ENCODE data around the gene YKT6. TPM values are rescaled to one million over a fixed set of nuclear protein-coding genes. Genes with fewer than 3 reads are reported as not detected.

The YKT6 gene
- total RNA-seq, 1 donor from 2014 or later: 77.4 TPM

DNA sequence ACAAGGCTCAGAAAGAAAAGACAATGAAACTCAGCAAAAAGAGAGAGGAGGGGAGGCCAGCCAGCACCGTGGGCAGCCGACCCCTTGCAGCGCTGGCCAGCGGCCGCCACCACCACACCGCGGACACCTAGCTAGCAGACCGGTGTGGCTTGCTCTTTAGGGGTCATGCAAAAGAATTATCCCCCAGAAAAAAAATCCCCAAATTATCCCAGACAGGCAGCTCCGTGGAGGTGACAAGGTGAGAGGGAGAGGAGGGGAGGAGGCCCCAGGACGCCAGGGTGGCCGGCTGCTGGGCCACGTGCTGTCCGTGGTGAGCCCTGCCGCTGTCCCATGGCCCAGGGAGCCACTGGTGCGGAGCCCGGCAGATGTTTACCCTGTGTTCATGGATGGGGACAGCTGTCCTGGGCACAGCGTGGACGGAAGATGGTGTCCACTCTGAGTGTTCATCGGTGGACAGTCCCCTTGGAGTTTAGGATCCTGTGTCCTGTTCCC, 16.5 kb downstream of the YKT6 start:
- DNase-seq (ENCODE audit: low spot score): no peak

DNA sequence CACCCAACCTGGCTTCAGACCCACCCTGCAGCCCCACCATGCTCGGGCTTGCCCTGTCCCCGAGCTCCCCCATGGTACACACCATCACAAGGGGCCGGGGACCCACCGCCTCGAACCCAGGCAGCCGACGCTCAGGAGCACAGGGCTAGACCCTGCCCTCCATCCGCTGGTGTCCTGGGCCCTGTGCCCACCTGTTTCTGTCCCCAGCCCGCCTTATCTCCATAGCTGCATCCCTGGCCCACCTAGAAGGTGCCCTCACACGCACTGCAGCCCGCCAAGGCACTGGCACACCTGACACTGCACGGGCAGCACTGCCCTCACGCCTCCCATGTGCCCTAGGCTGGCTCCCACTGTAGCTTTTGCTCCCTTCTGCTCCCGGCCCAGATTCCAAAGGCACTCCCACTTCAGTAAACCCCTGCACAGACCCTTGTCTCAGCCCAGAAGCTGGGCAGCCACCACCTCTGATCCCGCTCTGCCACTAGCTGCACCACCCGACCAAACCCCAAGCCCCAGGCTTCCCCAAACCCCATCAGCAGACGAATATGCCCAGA, 17.1 kb downstream of the YKT6 start:
- DNase-seq (ENCODE audit: low spot score): peak; percentile 81

DNA sequence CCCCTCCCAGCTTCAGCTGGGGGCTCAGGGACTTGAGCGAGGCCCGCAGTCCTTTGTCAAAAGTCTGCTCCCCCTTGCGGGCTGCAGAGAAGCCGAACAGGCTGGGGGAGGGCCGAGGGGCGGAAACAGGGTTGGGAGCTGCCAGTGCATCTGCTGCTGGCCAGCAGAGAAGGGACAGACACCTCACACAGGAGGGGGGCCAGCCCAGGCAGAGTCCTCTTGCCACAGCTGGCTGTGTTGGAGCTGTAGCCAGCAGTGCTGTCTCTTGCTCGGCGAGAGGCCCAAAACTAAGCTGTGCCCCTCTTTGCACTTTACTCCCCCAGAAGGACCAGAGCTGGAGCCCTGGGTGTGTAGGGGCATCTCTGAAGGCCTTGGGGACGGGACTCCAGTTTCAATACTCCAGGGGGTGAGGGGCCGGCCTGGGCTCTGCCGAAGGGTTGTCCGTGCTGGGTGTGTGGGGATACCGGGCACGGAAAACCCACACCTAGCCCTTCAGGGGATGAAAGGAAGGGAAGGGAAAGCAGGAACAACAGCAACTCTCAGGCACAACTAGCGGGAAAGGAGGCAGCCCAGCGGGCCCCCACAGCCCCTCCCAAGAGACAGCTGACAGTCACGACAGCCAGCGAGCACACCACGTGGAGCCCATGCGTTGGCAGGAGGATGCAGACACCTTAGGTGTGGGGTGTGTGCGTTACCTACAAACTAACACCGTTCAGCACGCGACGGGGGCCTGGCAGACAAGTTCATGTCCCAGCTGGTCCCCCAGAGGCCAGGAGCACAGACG, 17.8 kb downstream of the YKT6 start:
- DNase-seq (ENCODE audit: low spot score): peak; percentile 74

DNA sequence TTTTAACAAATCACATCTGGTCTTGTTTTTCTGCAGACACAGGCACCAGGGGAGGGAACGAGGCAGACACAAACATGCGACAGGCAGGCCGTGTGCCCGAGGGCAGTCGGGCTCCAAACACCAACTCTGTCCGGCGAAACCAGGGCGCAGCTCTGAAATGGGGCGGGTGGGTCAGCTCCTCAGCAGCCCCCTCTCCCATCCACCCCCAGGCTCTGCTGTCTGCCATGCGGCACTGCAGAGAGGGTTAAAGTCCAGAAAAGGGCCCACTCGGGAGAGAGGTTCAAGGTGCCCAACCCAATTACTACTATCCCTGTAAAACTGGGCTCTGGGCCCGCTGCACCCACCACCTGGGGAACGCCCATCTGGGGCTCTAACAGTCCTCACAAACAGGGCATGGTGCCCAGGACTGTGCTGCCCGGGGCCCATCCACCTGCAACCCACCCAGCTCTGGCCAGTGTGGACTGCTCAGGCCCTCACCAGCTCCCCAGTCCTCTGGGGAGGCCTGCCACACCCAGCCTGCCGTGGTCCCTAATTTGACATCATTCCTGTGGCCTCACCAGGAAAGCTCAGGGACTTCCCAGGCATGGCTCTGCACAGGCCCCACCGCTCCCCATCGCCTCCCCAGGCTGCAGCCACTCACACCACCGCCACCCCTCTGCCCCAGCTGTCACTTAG, 18.7 kb downstream of the YKT6 start:
- DNase-seq (ENCODE audit: low spot score): peak; percentile 85

DNA sequence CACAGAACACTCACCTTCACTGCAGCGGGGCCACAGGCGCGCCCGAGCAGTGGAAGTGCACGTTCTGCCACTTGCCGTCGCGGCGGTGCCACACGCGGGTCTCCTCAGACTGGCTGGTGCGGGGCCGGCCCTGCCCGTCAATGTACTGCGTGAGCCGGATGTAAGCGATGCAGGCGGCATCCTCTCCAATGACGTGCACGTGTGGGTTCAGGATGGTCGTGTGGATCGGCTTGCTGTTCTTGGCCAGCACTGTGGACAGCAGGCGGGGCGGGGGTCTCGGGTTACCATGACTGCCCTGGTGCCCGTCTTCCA, 19.2 kb downstream of the YKT6 start:
- no peak for DNase-seq (ENCODE audit: low spot score)

DNA sequence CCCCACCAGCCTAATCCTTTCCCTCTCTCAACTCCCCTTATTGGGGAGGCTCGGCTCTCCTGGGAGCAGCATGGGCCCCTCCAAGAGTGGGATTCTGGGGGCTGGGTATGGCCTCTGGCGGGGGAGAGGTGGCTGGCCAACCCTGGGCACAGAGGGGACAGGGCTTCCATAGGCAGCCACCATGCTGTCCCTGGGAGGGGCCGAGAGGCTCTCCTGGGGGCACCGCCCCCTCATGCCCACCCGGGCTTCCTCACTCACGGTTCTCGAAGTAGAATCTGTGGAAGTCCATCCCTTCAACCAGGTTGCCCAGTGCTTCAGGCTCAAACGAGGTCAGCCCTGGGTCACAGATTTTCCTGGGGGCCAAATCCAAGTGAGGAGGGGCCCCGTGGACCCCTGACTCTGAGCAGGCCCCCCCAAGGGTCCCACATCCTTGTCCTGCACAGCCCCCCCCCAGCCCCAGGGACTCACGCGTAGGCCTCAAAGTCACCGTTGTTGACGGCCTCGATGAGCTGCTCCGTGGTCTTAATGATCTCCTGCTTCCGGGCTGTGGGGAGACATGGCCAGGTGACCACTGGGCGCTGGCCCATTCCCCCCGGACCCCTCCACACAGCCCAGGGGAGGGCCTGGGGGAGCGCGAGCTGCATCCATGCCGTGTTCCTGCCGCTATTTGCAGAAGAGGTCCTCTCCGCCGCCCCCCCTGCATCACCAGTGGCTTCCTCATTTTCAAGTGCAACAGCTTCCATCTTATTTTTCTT, 19.8 kb downstream of the YKT6 start:
- DNase-seq (ENCODE audit: low spot score): peak; percentile 87

DNA sequence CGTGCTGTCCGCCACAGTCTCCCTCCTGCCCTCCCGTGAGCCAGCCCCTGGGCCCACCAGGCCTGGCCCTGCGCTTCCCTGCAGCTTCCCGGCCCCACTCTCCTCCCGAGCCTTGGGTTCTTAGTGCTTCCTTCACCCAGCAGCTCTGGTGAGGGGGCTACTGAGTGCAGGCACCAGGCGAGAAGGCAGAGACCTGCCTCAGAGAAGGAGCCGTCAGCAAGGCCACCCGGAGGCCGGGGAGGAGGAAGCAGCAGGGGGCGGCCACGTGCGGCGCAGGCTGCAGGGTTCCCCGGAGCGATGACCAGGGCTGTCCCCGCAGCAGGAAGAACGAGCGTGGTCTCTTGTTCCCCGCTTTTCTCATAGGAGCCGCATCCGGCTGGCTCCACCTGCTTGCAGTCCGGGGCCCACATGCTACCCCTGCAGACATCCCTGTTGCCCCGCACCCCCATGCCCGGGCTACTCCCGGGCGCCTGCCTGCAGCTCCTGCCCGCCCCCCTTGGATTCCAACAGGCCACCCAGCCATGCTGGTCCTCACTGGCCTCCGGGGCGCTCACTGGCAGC, 20.5 kb downstream of the YKT6 start:
- DNase-seq (ENCODE audit: low spot score): no peak

DNA sequence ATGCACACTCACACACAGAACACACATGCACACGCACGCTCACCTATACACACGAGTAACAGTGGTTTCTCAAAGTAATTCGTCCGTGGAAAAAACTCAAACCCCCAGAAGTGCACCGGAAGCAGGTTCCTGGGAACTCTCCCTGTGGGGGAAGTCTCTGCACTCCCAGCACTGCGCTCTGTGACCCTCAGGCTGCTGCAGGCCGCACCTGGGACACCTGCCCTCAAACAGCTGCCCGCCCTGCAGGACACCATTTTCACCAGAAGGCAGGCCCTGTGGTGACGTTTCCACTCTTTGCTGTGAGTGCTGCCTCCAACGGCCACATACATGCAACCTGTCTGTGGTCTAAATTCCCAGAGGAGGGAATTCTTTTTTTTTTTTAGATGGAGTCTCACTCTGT, 21.3 kb downstream of the YKT6 start:
- no peak for DNase-seq (ENCODE audit: low spot score)

DNA sequence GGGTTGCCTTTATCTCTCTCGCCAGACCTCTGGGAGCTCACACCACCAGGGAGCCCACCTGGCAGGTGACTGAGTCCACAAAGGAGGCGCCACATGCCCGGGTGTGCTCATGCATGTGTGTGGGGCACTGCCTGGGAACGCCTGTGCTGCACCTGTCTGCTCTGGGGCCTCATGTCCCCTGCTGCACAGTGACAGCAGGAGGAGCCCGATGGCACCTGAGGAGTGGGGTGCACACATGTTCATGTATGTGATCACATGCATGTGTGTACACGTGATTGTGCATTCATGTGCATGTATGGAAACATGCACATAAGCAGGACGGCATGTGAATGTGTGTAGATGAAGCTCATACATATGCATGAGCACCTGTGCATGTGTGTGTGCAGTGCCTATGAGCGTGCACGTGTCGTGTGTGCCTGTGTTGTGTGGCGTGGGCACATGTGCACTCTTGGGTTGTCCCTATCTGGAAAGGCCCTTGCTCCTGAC, 22.0 kb downstream of the YKT6 start:
- no peak for DNase-seq (ENCODE audit: low spot score)

DNA sequence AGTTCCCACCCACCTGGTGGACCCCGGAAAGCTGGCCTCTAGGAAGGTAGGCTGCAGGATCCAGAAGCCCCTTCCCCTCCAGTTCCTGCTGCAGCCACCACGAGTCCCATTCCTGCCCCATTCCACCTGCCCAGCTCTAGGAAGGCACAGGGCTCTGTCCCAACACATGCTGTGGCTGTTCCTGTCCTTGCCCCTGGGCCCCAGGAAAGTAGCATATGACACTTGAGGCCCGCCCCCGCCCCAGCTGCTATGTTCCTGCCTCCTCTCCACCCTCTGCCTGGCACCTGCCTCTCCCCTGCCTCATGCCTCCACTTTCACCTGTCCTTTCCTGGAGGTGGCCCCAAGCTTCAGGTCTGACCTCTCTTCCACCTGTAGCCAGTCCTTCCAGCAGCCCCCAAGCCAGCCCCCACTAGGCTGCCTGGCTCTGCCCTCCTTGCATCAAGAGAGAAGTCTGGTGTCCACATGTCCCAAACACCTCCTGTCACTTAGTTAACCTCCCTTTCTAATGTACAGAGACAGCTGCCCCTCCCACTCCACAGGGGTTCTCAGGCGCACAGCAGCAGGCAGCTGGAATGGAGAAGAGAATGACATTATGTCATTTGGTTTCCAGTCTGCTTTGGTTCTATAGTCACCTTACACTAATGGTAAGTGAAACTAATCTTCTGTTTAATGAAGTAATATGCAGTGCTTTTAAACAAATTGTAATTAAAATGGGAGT, 22.7 kb downstream of the YKT6 start:
- no peak for DNase-seq (ENCODE audit: low spot score)

DNA sequence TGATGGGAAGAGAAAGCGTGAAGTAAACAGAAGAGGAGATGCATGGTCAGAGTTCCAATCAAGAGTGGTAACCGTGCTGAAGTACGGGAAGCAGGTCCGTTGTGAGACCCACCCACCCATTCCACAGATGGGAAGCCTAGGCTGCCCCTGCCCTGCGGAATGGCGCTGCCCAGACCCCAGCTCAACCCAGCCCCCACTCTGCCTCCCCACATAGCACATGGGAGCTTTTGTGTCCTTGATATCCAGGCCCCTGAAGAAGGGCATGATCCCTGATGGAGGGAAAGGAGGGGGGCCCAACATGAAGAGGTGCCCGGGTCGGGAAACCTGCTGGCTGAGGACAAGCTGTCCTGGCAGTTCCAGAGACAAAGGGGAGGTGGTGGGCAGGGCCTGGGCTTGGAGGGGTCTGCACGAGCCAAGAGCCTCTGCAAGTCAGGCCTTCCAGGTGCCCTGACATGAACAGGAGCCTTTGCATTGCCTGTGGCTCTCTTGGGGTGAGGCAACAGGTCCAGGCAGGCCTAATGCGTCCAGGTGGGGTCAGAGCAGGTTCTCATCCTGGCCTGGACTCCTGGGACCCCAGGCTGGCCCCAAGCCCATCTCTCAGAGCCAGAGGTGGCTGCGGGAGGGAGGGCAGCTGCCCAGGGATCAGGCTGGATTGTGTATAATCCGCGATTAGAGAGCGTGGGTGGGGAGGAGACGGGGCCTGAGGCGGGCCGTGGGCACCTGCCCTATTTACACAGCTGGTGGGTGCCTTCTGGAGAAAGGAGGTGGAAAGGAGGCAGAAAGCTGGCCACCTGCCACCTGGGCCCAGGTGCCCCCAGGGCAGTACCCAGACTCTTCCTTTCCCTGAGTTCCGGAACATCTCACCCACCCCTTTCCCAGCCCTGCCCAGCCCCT, 23.5 kb downstream of the YKT6 start:
- DNase-seq (ENCODE audit: low spot score): no peak

DNA sequence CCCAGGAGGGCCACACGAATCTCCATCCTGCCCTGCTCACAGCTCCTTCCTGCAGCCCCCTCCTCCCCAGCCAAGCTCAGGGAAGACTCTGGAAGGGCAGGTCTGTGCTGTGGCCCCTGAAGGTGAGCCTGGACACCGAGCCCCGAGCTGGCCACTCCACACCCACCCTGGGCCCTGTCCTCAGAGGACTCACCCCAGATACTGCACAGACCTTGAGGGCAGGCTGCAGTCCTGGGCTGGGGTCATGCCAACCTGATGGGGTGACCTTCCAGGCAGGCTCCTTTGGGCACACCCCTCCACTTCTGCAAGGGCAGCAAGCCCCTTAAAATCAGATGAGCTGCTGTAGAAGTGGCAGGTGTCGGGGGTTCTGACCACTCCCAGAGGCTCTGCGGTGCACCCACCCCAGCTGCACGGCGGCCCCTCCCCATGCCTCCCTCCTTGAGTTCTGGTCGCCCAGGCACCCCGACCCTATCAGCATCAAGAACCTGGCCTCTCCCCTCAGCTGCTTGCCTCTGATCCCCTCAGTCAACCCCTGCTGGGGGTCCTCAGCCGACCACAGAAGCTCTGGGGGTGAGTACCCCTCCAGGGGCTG, 24.3 kb downstream of the YKT6 start:
- DNase-seq (ENCODE audit: low spot score): no peak

DNA sequence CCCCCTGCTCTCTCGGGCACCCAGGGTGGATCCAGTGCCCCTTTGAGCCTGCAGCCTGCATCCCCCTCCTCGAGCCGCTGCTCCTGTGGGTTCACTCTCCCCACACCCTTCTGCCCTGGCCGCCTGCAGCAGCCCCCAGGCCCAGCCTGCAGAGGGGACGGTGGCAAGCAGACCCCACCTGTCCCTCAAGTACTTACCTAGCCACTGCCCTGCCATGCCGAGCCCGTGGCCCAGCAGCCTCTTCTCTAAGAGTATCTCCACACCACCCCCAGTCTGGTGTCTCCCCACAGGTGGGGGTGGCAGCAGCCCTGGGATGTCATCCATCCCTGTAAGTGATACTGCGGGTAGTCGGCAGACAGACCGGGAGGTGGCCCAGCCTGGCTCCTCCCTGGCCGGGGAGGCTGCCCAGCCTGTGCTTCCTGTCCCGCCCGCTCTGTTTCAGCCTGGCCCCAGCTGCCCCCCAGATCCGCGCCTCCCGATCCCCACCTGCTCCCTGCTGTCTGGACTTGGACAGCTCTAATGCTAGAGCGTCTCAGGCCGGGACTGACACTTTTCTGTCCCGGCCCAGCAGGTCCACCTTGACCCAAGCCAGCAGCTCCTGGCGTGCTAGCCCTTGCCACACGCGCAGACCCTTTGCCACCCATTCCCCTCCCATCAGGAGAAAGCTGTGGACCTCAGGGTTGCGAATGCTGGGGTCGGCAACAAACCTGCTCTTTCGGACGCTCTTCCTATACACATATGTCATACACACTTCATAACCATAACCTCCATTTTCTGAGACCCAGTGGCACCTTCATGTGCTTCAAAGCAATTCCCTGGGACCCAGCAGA, 25.0 kb downstream of the YKT6 start:
- no peak for DNase-seq (ENCODE audit: low spot score)

DNA sequence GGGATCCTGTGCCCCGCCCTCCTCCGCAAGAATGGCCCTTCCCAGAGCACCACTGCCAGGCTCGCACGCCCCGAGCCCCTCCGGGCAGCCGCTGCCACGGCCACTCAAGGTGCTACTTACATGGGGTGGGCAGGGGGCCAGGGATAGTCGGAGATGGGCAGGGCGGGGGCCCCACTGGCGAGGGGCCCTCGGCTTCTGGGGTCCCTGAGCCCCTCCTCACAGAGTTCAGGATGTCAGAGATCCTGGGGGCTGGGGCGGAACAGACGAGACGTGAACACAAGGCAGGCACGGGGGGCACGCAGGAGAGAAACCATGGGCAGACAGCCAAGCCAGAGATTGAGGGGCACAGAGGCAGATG, 25.6 kb downstream of the YKT6 start:
- DNase-seq (ENCODE audit: low spot score): no peak

DNA sequence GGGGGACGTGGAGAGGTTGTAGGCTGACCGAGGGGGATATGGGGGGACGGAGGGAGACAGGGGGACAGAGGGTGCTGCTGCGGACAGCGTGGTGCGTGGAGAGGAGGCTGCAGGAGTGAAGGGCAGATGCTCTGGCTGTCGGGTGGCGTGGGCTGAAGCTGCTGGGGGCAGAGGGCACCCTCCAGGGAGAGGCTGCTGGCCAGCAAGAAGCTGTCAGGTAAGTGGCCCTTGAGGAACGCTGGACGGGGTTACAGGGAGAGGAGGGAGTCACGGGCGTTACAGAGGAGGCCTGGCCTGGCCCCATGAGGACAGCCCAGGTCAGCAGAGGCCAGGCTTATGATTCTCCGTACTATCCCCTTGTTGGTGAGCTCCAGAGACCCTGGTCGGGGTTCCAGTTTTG, 27.1 kb downstream of the YKT6 start:
- DNase-seq (ENCODE audit: low spot score): no peak

DNA sequence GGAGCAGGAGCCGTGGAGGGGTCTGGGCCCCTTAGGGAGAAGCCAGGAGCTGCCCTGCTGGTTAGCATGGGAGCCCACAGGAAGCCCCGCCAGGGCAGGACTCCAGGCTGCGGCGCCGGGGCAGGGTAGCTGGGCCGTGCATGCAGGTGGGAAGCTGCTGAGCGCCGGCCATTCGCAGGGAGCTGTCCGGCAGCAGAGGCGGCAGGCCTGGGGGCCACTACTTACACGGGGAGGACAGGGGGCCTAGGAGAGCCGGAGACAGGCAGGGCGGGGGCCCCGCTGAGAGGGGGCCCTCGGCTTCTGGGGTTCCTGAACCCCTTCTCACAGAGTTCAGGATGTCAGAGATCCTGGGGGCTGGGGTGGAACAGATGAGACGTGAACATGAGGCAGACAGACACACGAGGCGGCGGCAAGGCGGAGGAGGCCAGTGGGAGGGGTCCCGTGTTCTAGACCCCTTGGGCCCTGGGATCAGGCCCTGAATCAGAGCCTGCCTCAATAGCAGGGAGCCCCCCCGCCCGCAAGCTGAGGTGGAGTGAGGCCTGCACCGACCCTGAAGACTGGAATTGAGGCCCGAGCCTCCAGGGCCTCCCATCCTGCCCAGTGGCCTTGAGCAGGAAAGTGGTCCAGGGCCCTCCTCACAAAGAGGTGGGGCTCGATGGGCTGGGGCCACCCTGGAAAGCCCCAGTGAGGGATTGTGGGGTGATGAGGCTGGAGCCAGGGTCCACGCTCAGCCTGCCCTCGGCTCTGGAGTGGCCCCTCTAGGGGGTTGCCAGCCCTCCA, 28.0 kb downstream of the YKT6 start:
- DNase-seq (ENCODE audit: low spot score): no peak

DNA sequence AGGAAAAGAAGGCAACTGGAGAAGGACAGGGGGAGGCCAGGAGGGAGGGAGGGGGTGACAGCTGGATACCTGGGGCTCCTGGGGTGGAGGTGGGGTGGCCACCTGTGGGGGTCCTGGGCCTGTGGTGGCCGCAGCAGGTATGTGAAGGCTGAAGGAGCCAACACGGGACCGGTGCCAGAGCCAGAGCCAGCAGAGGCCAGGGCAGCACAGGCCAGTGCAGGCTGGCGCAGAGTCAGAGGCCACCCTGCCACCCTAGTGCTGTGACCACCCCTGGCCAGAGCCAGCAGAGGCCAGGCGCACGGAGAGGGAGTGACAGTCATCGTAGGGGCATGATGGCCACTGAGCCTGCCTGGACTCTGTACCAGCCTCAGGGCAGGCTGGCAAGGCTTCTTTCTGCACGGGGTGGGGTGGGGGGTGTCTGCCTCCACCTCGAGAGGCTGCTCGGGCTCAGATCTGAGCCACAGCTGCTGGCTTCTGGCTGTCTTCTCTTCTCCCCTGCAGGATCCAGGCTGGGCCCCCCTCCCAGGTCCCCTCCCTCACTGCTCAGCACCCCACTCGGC, 28.8 kb downstream of the YKT6 start:
- DNase-seq (ENCODE audit: low spot score): no peak

Measured in mesenteric fat pad (tissue), 1 donor.